HFFc6 (cell line): Measurements from ENCODE around the gene AKR1D1. TPM values are rescaled to one million over a fixed set of nuclear protein-coding genes. Genes with fewer than 3 reads are reported as not detected.
"Not testable (repeated sequence)": the region's sequence is repeated elsewhere in the genome, so short reads cannot be mapped to it uniquely, and the experiment has no call there.

Experiments
- DNase-seq: peaks from one replicate; pipeline ENCODE4 v3.0.0-alpha.2; 2018
- H3K27ac Mint-ChIP-seq: 2 replicates; pipeline ENCODE4 v1.8.0; 2020; ENCODE audit warnings: mild to moderate bottlenecking, mixed read lengths
- H3K27me3 Mint-ChIP-seq: 2 replicates; pipeline ENCODE4 v1.8.0; 2021; ENCODE audit warnings: mild to moderate bottlenecking, moderate library complexity, mixed read lengths; ENCODE audit not compliant: insufficient read depth
- H3K36me3 Mint-ChIP-seq: 2 replicates; pipeline ENCODE4 v1.8.0; 2021; ENCODE audit warnings: low read depth, mixed read lengths
- H3K4me1 Mint-ChIP-seq: 2 replicates; pipeline ENCODE4 v1.8.0; 2020; ENCODE audit warnings: low read depth, mixed read lengths
- H3K4me3 Mint-ChIP-seq: 2 replicates; pipeline ENCODE4 v1.8.0; 2020; ENCODE audit warnings: mild to moderate bottlenecking, moderate library complexity, mixed read lengths
- H3K9me3 Mint-ChIP-seq: 2 replicates; pipeline ENCODE4 v1.8.0; 2020; ENCODE audit warnings: mild to moderate bottlenecking, mixed read lengths
- total RNA-seq, 6 experiments: library from RNA; stranded (reverse); fragmentation: NEBNext Ultra II Directional; extraction: Animal tissue kit (Norgen Biotek cat#: 25700); gene quantifications; 2 replicates in 1 of 6; 3 replicates in 5 of 6; pipeline ENCODE4 v1.2.3, GENCODE V29; 2021
- TF ChIP-seq, protein P1 (sequence below): fragments of 200-600 bp; sonication (generic); IDR thresholded peaks from 2 replicates; pipeline ENCODE4 v1.5.0; 2021; ENCODE audit warnings: antibody characterized with exemption, mild to moderate bottlenecking

The AKR1D1 gene
- total RNA-seq, 6 experiments from 2014 or later = 0.17 TPM; not detected in 5

DNA sequence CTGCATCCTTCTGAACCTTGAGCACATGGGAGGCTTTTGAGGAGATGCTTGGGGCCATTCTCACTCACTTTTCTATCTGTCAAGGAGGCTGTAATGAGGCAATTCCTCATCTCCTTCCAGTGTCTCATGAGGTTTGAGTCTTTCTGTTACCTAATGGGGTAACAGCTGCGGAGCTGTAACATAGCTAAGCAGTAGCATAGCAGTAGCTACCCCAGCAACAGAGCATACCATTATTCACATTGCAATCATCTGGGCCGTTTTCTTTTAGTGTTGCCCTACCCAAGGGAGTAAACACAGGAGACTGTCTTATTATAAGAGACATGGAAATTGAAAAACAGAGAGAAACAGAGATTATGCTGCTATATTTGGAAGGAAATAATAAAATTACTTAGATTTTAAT, 68.7 kb downstream of the AKR1D1 start:
- TF ChIP-seq, protein P1, sequence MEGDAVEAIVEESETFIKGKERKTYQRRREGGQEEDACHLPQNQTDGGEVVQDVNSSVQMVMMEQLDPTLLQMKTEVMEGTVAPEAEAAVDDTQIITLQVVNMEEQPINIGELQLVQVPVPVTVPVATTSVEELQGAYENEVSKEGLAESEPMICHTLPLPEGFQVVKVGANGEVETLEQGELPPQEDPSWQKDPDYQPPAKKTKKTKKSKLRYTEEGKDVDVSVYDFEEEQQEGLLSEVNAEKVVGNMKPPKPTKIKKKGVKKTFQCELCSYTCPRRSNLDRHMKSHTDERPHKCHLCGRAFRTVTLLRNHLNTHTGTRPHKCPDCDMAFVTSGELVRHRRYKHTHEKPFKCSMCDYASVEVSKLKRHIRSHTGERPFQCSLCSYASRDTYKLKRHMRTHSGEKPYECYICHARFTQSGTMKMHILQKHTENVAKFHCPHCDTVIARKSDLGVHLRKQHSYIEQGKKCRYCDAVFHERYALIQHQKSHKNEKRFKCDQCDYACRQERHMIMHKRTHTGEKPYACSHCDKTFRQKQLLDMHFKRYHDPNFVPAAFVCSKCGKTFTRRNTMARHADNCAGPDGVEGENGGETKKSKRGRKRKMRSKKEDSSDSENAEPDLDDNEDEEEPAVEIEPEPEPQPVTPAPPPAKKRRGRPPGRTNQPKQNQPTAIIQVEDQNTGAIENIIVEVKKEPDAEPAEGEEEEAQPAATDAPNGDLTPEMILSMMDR = no peak
- Mint-ChIP-seq H3K4me1 (no peaks in the 10 kb centered on the region), H3K27ac (no peak overlapping the region), H3K27me3 (peaks cover 3% of the 10 kb centered on the region), H3K36me3 (no peaks in the 10 kb centered on the region), H3K9me3 (no peaks in the 10 kb centered on the region), H3K4me3 (no peak overlapping the region)
- DNase-seq = no peak

DNA sequence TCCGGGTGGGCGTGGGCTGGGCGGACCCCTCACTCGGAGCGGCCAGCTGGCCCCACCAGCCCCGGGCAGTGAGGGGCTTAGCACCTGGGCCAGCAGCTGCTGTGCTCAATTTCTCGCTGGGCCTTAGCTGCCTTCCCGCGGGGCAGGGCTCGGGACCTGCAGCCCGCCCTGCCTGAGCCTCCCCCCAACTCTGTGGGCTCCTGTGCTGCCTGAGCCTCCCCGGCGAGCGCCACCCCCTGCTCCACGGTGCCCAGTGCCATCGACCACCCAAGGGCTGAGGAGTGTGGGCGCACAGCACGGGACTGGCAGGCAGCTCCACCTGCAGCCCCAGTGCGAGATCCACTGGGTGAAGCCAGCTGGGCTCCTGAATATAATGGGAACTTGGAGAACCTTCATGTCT, 70.0 kb downstream of the AKR1D1 start:
- H3K27me3 Mint-ChIP-seq, H3K4me3 Mint-ChIP-seq, DNase-seq, H3K9me3 Mint-ChIP-seq, H3K36me3 Mint-ChIP-seq, H3K4me1 Mint-ChIP-seq, H3K27ac Mint-ChIP-seq: not testable (repeated sequence)

GRCh38 chr7:138146757-138147734, 70.8 kb downstream of the AKR1D1 start:
- not testable (repeated sequence) for H3K27ac Mint-ChIP-seq, H3K4me3 Mint-ChIP-seq, H3K4me1 Mint-ChIP-seq, H3K27me3 Mint-ChIP-seq, DNase-seq, H3K9me3 Mint-ChIP-seq, H3K36me3 Mint-ChIP-seq

DNA sequence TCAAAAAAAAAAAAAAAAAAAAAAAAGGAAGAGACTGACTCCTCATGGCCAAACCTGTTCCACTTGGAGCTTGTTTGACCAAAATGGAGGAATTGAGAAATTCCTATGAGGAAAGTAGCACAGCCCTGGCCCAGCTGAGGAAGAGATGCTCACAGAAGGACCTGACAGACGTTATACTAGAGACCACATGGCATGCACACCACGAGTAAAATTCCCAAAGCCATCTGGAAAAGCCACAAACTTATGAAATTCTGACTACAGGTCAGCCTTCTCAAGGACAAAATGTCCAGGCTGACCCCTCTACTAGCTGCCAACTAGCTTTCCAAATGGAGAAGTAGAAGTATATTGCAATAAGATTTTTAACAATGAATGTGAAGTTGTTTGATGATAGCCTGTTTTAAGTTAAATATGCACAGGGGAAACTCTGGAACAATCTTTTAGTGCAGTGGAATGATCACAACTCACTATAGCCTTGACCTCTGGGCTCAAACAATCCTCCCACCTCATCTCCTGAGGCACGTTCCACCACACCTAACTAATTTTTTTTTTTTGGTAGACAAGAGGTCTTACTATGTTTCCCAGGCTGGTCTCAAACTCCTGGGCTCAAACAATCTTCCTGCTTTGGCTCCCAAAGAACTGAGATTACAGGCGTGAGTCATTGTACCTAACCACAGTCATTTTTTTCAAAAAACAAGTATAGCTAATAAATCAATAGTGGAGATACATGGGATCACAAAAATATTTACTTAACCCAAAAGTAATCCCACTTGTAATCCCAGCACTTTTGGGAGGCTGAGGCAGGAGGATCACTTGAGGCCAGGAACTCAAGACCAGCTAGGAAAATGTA, 75.7 kb downstream of the AKR1D1 start:
- H3K4me1 Mint-ChIP-seq = no peaks in the 10 kb centered on the region
- no peak overlapping the region for H3K4me3 Mint-ChIP-seq
- TF ChIP-seq, protein P1 = no peak
- H3K36me3 Mint-ChIP-seq = no peaks in the 10 kb centered on the region
- H3K27ac Mint-ChIP-seq = no peak overlapping the region
- no peaks in the 10 kb centered on the region for H3K9me3 Mint-ChIP-seq
- no peak for DNase-seq
- no peaks in the 10 kb centered on the region; the same call in none of the 2 replicates for H3K27me3 Mint-ChIP-seq

GRCh38 chr7:138154661-138155060, 78.4 kb downstream of the AKR1D1 start:
- H3K9me3 Mint-ChIP-seq = no peaks in the 10 kb centered on the region

DNA sequence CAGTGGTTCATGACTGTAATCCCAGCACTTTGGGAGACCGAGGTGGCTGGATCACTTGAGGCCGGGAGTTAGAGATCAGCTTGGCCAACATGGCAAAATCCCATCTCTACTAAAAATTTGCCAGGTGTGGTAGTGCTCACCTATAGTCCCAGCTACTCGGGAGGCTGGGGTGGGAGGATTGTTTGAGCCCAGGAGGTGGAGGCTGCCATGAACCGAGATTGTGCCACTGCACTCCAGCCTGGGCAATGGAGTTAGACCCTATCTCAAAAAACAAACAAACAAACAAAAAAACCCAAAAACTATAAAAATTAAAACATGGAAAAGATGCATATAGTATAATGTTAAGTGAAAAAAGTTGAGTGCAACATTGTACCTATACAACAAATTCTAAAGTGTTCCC, 81.4 kb downstream of the AKR1D1 start:
- no peak for DNase-seq
- no peak overlapping the region for H3K27ac Mint-ChIP-seq
- no peaks in the 10 kb centered on the region for H3K4me1 Mint-ChIP-seq
- TF ChIP-seq, protein P1 = no peak
- no peaks in the 10 kb centered on the region for H3K9me3 Mint-ChIP-seq
- H3K27me3 Mint-ChIP-seq = no peaks in the 10 kb centered on the region; the same call in none of the 2 replicates
- no peaks in the 10 kb centered on the region for H3K36me3 Mint-ChIP-seq
- no peak overlapping the region for H3K4me3 Mint-ChIP-seq

More at GRCh38 chr7:138154661-138155060, 78.4 kb downstream of the AKR1D1 start:
- H3K27ac Mint-ChIP-seq = no peak overlapping the region
- TF ChIP-seq, protein P1 = no peak
- H3K4me3 Mint-ChIP-seq = no peak overlapping the region
- H3K36me3 Mint-ChIP-seq = no peaks in the 10 kb centered on the region
- H3K27me3 Mint-ChIP-seq = no peaks in the 10 kb centered on the region; the same call in none of the 2 replicates
- H3K4me1 Mint-ChIP-seq = no peaks in the 10 kb centered on the region
- no peak for DNase-seq
